GM19025 (cell line): ENCODE measurements around the gene NPAS2.

ENCODE experiments used
- ATAC-seq: cut with Tn5 transposase; IDR thresholded peaks from one replicate; pipeline ENCODE4 v1.9.1; 2021; ENCODE audit warnings: mild to moderate bottlenecking, low read depth, moderate library complexity; ENCODE audit not compliant: unreplicated experiment

The NPAS2 gene

GRCh38 chr2:100879296-100879695 is 59.4 kb downstream of the NPAS2 start:
- ATAC-seq = no peak

DNA sequence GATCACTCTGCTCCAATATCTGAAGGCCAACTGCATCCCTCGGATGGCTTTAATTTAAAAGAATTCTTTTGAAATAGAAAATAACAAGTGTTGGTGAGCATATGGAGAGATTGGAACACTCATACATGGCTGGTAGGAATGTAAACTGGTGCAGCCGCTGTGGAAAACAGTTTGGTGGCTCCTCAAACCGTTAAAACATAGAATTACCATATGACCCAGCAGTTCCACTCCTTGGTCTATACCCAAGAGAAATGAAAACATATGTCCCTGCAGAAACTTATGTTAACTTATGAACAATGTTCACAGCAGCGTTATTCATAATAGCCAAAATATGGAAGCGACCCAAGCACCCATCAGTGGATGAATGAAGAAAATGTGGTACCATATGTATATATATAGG is 60.1 kb downstream of the NPAS2 start:
- no peak for ATAC-seq

GRCh38 chr2:100880730-100881129 is 60.8 kb downstream of the NPAS2 start:
- no peak for ATAC-seq

- peak; percentile 56 for ATAC-seq
These were observed 63.0 kb downstream of the NPAS2 start for GRCh38 chr2:100882645-100883613.

GRCh38 chr2:100884145-100884621 is 64.2 kb downstream of the NPAS2 start:
- peak; percentile 29 for ATAC-seq

GRCh38 chr2:100886085-100886484 is 66.1 kb downstream of the NPAS2 start:
- ATAC-seq = no peak

GRCh38 chr2:100887039-100887578 is 67.2 kb downstream of the NPAS2 start:
- ATAC-seq = no peak

GRCh38 chr2:100887713-100888495 is 68.0 kb downstream of the NPAS2 start:
- ATAC-seq = no peak

GRCh38 chr2:100888601-100889000 is 68.7 kb downstream of the NPAS2 start:
- no peak for ATAC-seq

- ATAC-seq = no peak
These were observed 69.3 kb downstream of the NPAS2 start for GRCh38 chr2:100889286-100889685.

DNA sequence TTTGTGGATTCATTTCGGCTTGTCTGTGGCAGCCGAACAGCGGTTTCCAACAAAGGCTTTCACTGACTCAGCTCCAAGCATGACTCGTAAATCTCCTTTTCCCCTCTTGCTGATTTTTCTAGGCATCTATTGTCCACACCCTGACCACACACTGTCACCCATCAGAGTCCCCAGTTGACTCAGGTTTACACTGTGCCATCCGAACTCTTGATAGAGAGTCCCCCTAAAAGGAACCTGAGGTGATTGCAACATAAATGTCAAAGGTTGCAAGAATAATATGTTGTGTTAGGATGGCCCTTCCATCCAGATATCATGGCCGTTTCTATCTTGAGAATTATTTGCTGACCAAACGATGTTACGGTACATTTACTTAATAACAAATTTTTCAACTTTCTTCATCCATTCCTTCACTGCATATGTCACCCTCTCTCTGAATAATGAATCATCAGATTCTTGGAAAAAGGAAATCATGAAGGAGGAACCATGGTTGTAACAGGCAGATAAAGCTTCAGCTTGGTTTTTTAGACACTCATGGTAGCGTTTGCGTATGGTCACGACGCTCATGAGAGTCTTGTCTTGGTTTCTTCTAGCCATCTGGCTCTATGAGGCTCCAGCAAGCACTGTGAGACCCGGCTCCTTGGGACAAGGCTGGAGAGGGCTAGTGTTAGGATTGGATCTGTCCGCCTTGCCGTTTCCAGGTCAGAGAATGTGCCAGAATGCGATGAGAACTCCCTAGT is 72.1 kb downstream of the NPAS2 start:
- no peak for ATAC-seq

DNA sequence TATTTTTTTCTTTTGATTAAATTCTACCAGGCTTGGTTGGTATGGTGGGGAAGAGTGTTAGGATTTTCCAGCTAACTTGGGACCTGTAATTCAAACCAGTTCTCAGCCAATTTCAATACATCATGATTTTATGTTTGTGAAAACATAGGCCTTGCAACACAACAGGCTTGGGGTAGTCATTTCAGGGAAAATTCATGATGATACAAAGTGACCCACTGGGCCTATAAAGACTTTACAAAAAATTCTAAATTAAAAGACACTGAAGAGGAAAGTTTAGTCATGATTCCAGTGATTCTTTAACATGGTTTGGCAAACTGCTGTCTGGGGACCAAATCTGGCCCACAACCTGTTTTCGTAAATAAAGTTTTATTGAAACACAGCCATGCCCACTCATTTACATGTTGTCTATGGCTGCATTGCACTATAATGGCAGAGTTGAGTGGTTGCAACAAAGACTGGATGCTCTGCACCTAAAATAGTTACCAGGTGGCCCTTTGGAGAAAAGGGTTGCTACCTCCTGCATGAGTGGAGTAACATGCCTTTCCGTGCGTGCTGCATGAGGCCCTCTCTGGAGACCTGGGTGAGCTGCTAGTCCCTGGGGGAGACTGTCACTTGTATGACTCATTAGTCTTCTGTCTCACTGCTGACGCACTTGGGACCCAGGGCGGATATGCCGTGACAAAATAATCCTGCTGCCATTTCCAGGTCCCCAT is 73.6 kb downstream of the NPAS2 start:
- ATAC-seq = peak; percentile 74

DNA sequence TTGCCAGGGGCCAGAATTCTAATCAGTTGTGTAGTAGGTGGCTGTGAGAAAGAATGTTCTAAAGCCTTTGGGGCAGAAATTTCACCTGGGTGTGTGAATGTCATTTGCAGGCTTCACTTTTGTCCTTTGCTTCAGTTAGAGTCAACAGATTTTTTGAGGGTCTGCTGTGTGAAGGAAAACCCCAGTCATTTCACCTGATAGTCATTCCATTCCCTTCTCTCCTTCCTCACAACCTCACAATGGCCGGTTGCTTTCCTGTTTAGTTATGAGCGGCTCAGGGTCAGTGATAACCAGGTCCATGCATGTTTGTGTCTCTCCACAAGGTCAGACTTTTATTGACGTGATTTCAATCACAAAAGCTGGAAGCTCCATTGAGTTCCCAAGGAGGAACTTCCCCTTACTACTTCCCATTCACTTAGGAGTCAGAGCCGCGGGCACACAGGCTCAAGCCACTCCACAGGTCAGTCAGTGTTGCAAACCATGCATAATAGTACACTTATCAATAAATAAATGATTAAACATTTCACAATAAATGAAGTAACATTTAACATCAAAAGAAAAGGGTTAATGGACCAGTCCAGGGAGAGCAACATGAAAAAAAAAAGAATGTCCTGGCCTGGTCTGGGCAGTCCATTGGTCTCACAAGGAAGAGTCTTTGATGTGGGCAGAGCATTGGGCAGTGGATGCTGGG is 74.3 kb downstream of the NPAS2 start:
- ATAC-seq = peak; percentile 38

DNA sequence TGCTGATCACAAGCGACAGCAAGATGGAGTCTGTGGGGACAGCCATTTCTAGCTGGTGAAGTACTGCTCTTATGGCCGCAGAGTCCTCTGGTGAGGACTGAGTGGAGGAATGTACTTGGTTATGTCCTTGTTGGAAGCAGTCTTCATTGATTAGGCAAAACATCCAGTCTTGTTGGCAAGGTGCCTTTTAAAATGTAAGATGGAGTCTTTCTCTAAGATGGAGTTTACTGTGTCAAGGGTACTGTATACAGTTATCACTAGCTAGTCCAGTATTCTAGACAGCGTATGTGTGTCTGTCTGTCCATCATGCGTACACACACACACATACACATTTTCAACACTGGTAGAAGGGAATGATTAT is 74.8 kb downstream of the NPAS2 start:
- ATAC-seq = no peak

DNA sequence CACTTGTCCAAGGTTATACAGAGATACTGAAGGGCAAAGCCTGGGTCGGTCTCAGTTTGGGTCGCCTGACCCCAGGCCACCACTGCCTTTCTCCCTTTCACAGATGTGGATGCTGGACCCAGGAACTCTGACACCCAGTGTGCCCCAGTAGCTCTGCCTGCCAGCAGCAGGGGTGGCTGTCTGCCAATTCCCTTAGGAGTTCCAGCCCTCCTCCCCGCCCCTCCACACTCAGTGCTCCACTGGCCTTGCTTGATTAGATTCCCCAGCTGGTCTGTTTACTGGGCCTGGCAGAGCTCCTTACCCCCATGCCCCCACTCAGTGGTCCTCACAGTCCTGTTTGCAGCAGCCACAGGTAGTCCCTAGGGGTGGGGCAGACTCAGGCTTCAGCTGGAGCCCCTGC is 75.5 kb downstream of the NPAS2 start:
- ATAC-seq = no peak

GRCh38 chr2:100895934-100896685 is 76.2 kb downstream of the NPAS2 start:
- ATAC-seq = no peak

- no peak for ATAC-seq
These were observed 78.2 kb downstream of the NPAS2 start for GRCh38 chr2:100898035-100898665.

- no peak for ATAC-seq
These were observed 80.3 kb downstream of the NPAS2 start for GRCh38 chr2:100900156-100900795.
